DMS 273 treated with DMSO at 0.1 percent for 48 hours (cell line): ENCODE data around the gene PEF1.

Experiments used
- DNase-seq: peaks from one replicate; lab custom pipeline; 2025; lab: John Stamatoyannopoulos, UW

The PEF1 gene

GRCh38 chr1:31653717-31654473 lies 9.2 kb upstream of the PEF1 start:
- DNase-seq: no peak

DNA sequence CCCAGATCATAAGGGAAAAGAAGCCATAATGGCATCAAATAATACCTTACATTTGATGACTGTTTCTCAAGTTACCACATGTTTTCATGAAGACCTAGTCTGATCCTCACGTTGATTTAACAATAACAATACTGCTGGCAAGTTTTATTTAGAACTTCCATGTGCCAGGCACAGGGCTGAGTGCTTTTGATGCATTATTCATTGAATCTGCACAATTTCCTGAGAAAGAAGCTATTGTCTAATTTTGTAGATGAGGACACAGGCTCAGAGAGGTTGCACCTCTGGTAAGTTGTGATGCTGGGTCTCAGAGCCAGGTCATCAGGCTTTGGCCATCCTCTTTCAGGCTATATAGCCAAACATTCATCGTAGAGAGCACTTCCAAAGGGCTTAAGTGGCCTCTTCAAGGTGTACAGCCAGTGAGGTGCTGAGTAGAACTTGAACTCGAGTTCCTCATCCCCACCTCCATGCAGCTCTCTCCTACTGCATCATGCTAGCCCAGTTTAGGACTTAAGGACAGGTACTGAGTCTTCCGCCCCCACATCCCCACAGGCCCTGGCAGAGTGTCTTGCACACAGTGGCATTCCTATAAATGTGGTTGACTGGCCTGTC lies 8.3 kb upstream of the PEF1 start:
- no peak for DNase-seq

DNA sequence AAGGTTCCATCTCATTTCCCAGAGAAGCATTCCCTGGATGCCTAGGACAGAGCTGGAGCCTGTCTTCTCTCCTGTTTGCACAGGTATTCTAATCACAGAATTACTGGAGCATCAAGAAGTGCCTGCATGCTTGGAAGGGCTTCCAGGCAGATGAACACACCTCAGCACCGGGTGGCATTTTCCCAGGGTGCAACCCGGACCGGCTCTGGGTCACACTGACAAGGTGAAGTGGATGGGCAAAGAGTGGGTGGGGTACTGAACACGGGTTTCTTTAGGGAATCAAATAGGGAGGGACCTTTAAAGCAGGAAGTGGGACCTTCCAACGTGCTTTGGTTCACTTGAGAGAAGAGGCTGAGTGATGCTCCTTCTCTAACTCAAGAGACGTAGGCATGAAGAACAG lies 7.1 kb upstream of the PEF1 start:
- no peak for DNase-seq

DNA sequence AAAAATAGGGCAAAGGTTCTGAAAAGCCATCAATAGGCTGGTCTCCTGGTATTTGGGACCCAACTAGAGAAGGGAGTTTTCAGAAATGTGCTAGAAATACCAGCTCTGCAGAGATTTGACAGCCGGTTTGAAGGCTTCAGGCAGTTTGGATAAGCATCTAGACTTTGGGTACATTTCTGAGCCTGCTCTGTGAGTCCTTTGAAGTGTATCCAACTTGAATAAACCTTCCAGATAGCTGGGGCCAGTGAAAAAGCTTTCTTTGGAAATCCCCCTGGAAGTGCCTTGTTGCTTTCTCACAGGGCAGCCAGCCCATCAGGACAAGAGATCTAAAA lies 6.4 kb upstream of the PEF1 start:
- no peak for DNase-seq

DNA sequence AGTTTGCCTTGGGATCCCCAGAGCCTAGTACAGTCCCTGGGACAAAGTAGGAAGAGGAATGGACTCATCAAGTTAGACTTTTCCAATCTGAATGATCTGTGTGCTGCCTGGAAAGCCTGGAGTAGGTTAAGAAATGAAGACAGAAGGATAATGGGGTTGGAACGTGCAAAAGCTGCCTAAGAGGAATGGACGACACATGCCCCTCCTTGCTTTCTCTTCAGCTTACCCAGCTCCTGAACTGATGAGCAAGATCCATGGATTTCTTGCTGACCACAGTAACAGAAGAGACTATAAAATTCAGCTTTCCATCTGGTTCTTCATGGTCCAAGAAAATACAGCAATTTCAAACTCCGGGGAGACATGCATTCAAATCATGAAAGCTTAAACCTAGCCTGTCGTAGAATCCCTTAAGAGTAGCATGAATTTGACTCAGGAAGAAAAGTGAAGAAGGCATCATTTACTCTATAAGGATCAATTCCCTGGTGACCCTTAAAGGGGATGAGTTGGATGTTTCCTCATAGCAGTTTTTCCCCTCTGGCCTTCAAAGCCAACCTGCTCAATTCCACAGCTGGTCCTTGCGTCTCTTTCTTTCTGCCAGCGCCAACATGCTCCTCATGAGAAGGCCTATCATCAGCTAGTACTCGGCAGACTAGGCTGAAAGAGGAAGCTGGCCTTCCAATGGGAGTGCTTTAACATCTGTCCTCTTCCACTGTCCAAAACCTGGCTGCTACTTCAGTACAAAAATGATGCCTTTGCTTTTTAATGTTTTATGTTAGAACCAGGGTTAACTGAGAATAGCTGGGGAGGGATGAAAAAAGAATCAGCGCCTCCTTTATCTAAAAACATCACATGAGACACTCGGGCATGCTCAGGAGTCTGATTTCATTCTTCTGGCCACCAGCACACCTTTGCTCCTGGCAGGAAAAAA lies 5.7 kb upstream of the PEF1 start:
- DNase-seq: no peak

- no peak for DNase-seq
These were observed 4.1 kb upstream of the PEF1 start for GRCh38 chr1:31648641-31649357.

- no peak for DNase-seq
These were observed 3.5 kb upstream of the PEF1 start for GRCh38 chr1:31648190-31648589.

GRCh38 chr1:31647106-31647505 lies 2.4 kb upstream of the PEF1 start:
- DNase-seq: no peak

DNA sequence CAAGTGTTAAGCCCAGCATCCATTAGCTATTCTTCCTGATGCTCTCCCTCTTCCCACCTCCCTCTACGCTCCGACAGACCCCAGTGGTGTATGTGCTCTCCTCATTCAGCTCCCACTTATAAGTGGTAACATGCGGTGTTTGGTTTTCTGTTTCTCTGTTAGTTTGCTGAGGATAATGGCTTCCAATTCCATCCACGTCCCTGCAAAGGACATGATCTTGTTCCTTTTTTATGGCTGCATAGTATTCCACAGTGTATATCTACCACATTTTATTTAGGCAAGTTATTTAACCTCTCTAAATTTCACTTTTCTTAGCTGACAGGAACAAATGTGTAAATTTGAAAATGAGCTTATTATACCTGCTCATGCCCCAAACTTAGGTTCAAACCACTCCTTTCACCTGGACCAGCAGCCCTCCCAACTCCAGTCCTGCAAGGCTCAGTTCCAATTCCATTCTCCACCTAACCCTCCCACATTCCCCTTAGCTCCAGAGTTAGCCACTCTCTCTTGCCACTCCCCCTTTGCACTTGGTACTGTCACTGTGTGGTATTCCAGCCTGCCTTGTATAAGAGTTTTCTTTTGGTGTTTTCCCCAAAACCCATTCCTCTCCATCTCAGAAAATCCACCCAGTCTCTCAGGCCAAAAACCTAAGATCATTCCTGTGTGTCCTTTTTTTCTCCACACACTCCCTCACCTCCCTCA lies 1.7 kb upstream of the PEF1 start:
- no peak for DNase-seq

GRCh38 chr1:31645274-31645568 lies 545 bp upstream of the PEF1 start:
- no peak for DNase-seq

GRCh38 chr1:31643976-31644559 lies 608 bp downstream of the PEF1 start:
- no peak for DNase-seq

DNA sequence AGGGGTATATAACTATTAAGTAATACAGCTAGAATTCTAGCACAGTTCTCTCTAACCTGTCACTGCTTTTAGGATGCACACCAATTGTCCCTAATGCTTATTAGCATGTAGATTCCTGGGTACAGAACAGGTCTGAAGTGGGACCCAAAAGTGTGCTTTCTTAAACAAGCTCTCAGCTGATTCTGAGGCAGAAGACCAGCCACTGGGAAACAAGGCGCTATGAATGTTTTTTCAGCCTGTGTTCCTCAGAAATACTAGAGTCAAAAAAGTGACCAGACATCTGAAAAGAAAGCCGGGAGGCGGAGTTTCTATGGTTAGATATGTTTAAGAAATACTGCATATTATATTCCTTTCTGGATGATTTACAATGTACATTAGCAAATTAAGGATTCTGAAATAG lies 1.8 kb downstream of the PEF1 start:
- DNase-seq: no peak

- DNase-seq: no peak
These were observed 2.3 kb downstream of the PEF1 start for GRCh38 chr1:31642366-31642765.

GRCh38 chr1:31640964-31641363 lies 3.7 kb downstream of the PEF1 start:
- DNase-seq: no peak

DNA sequence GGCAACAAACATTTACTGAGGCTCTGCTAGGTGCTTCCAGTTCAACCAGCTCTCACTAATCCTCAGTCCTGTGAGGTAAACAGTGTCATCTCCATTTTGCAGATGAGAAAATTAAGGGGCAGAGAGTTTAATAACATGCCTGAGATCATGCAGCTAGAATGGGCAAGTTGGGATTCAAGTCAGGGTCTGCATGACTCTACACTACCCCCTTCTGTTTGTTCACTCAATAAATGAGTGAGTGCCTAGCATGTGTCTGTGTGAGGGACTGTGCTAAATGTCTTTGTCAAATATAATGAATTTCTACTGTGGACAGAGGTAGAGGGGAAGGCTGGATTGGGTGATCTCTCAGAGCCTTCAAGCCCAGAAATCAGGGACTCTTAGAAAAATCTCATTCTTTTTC lies 4.5 kb downstream of the PEF1 start:
- no peak for DNase-seq

DNA sequence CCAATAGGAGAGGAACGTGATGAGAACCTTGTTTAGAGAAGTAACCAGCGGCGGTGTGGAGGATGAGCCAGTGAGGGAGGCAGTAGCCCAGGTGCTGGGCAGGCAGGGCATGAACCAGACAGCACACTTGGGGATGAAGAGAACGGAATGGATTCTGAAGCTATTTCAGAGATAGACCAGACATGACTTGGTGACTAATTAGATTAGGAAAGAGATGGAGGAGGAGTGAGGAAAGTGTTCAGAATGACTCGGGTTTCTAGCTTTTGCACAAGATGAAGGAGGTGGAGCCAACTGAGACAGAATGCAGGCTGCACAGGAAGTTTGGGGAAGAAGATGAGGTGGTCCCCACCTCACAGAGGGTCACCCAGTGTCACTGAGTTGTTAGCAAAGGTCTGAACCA lies 5.1 kb downstream of the PEF1 start:
- no peak for DNase-seq

GRCh38 chr1:31637915-31638673 lies 6.6 kb downstream of the PEF1 start:
- no peak for DNase-seq

GRCh38 chr1:31633117-31633516 lies 11.6 kb downstream of the PEF1 start:
- no peak for DNase-seq

DNA sequence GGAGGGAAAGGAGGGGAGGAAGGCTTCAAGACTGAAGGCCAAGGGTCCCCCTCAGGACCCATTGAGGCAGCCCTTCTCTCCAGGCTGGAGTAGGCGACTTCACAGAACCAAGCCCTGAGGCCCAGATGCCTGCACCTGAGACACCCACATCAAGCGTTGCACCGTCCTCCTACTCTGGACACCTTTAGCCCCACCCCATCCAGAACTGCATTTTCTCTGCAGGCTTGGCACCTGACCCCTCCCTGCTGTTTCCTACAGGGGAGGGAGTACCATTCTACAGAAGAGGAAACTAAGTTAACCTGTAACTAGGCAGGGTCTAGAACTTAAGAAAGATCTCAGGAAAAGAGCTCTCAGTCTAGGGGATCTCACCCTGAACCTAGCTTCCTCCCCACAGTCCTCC lies 12.0 kb downstream of the PEF1 start:
- no peak for DNase-seq

DNA sequence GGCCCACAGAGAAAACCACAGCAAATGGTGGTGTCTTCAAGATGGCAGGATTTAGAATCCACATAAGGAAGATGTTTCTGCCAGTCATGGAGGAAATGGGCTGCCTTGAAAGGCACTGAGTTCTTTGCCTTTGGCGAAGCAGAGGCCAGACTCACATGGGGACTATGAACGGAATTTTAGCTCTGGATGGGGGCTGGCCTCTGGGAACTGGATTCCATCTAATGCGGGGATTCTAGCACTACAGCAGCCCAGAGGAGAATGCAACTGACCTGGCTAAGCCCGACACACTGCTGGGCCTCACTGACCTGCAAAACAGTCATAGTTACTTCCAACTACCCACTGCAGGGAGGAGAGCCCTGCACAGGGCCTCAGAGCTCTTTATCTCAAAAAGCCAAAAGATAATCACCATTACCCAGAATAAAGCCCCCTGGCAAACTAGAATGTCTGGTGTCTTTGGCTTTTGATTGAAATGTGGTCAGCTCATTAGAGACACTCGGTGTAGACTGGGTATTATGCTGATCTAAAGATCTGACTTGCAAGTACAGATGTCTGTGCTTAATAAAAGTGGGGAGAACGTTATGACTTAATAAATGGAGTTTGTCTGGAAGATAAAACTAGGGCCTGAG lies 15.6 kb downstream of the PEF1 start:
- DNase-seq: no peak
